Measurements from ENCODE around the gene DYRK1A.

The DYRK1A gene

DNA sequence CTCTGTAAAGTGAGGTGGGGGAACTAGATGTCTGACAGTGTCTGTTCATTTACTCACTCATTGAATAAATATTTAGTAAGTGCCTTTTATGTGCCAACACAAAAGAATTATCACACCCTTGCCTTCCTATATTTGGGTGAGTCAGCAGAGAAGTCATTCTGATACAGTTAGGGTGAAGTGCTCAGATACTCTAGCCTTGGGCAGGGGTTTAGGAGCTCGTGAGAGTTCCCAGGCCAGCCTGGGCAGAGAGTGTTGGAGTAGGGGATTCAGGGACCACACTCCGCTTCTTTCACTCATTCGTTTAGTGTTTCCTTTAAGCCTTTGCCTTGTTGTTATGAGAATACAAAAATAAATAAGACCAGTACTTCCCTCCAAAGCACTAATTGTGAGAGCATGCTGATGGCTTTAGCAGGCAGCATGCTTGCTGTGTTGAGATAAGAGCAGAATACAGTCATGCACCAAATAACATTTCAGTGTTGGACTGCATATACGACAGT, 83.9 kb downstream of the DYRK1A start:
- no peak for DNase-seq (ENCODE audit: low spot score)

GRCh38 chr21:37451446-37451845, 84.9 kb downstream of the DYRK1A start:
- DNase-seq (ENCODE audit: low spot score): no peak

DNA sequence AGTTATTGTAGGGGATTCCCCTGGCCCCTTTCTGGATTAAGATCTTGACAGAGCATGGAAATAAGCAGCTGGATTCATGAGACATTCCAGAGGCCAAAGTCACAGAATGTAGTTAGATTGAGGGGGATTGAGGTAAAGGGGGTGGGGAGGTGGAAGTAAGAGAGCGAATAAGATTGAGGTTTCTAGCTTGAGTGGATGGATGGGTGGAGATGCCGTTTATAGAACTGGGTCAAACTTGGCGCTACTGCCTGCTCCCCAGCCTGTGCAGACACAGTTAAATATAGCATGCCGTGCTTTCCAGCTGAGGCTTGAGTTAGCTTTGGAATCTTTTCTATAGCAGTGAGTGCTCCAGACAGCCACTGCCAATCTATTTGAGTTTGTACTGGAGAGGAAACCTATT, 85.7 kb downstream of the DYRK1A start:
- DNase-seq (ENCODE audit: low spot score): peak; percentile 78

- DNase-seq (ENCODE audit: low spot score): no peak
These were observed 86.8 kb downstream of the DYRK1A start for GRCh38 chr21:37453350-37453749.

DNA sequence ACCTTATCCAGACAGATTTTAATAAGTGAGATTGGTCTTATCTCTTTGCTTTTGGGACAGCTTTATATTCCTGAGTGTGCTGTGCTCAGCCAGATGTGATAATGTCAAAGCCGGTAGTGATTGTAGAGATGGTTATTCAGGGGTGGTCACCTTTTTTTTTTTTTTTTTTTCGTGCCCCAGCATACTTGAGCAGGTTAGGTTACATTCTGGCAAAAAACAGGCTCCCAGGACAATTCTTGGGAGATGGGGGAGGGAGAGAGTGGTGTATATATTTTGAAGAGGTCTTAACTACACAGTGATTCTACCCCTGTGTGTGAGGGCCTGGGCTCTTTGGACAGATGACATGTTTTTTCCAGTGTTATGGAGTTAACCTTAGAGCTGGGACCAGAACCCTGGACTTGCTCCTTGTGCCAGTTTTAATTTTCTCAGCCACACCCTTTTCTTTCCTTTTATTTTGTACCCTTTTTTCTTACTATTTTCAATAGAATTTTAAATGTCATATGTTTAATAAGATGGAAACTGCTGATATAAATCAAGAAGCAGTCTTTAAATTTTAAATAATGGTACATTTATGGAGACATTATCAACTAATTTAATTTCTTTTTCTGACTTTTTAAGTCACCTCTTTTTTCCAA, 88.4 kb downstream of the DYRK1A start:
- DNase-seq (ENCODE audit: low spot score): no peak

DNA sequence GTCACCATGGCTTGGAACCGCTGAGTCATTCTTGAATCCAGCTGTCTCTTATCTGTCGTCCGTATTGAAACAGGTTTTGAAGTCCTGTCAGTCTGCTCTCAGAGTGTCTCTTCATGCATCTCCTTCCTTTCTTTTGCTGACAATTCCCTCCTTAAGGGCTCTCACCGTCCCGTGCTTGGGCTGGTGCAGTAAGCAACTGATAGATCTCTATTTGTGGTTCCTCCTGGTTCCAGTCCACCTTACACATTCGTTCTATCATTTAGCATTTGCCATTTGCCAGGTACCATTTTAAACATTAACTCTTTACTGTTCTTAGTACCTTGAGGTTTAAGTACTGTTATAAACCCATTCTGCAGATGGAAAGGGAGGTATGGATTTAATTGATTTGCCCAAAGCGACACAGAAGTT, 88.9 kb downstream of the DYRK1A start:
- no peak for DNase-seq (ENCODE audit: low spot score)

DNA sequence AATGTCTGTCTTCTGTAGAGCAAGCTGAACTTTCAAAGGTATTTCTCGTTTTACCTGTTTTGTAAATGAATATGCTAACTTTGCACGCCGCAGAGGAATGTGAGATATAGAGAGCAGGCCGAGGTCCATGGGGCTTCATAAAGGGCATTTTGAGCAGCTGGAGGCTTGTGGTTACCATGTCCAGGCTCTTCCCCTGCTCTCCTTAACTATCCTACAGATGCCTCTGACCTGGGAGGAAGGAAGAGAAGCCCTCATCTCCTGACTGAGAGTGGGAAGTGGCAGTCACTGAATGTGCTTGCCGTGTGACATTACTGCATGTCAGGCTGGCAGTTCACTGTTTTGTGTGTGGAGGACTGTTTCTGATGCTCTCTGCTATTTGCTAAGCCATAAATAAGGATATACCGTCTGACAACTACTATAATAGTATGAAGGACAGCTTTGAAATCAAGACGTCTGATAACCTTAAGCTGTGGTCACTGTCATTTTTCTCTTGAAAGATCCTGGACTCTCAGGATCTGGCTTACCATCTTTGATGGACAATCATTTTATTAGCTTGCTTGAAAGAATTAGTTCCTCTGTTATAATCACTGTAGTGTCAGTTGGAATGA, 92.2 kb downstream of the DYRK1A start:
- DNase-seq (ENCODE audit: low spot score): no peak

- DNase-seq (ENCODE audit: low spot score): peak; percentile 54
These were observed 93.0 kb downstream of the DYRK1A start for GRCh38 chr21:37459575-37459974.

GRCh38 chr21:37460196-37460595, 93.6 kb downstream of the DYRK1A start:
- DNase-seq (ENCODE audit: low spot score): no peak

DNA sequence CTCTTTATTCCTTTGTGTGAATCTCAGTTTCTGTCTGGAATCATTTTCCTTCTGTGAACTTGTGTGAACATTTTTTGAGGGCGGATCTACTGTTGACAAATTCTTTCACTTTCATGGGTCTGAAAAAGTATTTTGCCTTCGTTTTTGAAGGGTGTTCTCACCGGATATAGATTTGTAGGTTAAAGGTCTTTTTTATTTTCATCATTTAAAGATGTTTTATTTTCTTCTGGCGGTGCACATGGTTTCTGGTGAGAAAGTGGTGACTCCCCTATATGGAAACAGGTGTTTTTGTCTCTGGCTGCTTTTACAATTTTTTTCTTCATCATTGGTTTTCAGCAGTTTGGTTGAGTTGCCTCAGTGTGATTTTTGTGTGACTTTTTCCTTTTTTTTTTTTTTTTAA, 94.9 kb downstream of the DYRK1A start:
- no peak for DNase-seq (ENCODE audit: low spot score)

DNA sequence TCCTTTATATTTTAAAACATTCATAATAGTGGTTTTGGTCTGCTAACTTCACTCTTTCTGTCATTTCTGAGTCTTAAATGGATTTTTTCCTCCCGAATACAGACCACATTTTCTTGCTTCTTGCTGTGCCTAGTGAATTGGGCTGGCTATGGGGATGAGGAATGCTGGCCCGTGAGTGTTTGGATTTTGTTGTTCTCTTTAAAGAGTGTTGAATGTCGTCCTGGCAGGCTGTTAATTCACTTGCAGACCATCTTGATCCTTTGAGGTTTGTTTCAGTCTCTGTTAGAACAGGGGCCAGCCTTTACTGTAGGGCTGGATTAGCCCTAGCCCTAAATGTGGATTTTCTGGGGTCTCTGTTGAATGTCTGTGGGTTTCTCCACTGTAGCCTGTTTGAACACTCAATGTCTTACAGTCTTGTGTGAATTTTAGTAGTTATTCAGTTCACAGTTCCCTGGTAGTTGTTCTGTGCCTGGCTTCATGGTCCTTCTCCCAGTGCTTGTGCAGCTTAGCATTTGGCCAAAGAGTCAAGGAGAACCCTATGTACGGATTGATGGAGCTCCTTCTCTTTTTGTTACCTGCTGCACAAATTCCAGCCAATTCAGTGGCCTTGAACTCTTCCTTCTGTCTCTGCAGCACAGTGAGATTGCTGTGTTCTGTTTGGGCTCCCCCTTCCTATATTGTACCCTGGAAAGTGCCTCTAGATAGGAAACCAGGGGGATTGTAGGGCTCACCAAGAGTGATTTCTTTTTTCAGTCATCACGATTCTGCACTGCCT, 95.7 kb downstream of the DYRK1A start:
- no peak for DNase-seq (ENCODE audit: low spot score)

- peak; percentile 27 for DNase-seq (ENCODE audit: low spot score)
These were observed 96.7 kb downstream of the DYRK1A start for GRCh38 chr21:37463083-37463801.

GRCh38 chr21:37467082-37467481, 100.5 kb downstream of the DYRK1A start:
- DNase-seq (ENCODE audit: low spot score): no peak

DNA sequence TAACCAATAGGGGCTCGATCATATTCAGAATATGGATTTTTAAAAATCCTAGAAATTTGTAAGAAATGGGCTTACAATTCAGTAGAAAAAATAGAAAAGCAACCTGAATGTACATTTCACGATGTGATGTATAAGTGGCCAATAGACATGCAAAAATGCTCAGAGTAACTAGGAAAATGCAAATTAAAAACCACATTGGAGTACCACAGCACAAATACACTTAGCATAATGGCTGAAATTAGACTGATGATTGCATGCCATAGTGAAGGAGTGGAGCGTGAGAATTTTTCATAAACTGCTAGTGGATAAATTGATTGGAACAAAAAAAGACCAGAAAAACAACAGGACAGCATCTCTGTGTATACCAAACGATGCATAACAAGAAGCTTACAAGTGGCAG, 102.3 kb downstream of the DYRK1A start:
- DNase-seq (ENCODE audit: low spot score): no peak

- DNase-seq (ENCODE audit: low spot score): no peak
These were observed 102.9 kb downstream of the DYRK1A start for GRCh38 chr21:37469441-37469840.

- no peak for DNase-seq (ENCODE audit: low spot score)
These were observed 106.0 kb downstream of the DYRK1A start for GRCh38 chr21:37472581-37472980.

DNA sequence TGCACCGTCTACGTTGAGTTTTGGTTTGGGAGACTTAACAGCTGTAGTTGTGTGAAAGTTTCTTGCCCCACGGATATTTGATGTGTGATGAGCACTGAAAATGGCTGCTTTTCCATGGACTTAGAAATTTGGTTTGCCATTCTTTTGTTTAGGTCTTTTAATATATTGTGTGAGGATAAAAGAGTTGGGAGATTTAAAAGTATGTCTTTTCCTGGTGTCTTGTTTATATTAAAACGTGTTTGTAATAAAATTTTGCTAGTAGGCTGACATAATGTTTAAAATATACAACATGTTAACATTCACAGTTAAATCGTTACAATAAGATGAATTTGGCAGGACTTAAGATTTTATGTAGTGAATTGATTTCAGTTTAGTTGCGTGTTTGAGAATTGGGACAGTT, 106.9 kb downstream of the DYRK1A start:
- DNase-seq (ENCODE audit: low spot score): no peak

DNA sequence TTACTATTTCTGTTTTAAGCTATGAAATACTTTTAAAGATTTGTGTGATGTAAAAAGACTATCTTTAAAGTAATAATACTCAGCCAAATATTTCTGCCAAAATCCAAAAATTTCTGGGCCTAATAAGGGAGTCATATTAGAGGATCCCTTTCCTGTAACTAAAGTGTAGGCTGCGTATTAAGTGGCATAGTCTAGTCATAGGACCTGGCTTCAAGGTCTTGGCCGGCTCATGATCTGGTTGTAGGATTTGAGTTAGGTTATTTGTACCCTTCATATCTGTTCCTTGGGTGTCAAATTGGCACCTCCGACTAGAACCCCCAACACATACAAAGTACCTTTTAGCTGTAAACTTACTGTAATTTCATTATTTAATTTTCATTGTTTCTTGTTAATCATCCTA, 107.8 kb downstream of the DYRK1A start:
- no peak for DNase-seq (ENCODE audit: low spot score)

DNA sequence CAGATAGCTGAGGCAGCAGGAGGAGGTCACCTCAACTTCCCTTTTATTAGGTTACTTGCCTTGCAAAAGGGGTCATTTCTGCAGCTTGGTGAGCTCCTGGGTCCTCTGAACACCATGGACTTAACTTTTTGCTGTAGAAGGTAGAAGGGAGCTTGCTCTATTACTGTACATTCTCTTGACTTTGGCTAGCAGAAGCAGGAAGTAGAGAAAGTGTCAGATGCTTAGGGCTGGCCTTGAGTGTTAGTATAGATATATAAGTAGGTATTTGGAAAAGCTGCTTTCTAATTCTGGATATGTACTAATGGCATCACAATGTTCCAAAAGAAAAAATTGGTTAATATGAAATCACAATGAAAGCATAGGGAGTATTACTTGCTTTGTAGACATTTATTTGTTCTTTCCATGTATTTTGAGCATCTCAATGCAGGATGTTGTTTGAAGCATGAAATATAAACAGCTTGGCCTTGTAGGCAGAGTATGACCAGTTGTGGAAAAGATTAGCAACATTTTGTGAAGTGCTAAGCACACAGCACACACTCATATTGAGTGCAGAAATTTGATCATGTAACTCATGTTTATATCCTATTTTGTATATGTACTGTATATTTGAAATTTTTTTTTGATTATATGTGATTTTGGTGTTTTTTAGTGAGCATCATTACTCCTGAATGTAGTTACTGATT, 108.8 kb downstream of the DYRK1A start:
- DNase-seq (ENCODE audit: low spot score): no peak

DNA sequence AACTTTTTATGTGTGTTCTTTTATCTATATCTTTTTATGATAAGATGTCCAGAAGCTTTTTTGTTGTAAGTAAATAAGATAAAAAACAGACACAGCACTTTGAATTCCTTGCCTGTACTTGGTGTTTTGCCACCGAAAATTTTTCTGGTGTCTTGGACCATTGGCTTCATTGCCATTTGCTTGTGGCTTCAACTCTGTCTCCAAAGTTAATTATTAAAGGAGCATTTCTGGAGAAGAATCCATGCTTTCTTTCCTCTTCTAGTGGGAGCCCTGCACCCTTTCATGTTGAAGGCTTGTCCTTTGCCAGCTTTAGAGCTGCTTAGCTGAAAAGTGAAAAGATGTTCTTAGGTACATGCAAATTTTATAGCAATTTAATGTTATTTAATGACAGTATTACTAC, 112.2 kb downstream of the DYRK1A start:
- DNase-seq (ENCODE audit: low spot score): no peak

DNA sequence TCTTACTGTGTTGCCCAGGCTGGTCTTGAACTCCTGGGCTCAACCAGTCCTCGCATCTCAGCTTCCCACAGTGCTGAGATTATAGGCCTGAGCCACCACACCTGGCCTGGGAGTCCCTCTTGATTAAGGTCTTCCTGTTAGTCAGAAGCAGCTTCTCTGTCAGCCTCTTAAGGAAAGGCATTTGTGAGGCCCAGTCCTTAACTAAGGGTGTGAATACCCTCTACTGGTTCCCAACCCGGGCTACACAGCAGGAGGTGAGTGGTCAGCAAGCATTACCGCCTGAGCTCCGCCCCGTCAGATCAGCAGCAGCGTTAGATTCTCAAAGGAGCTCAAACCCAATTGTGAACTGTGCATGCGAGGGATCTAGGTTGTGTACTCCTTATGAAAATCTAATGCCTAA, 117.2 kb downstream of the DYRK1A start:
- no peak for DNase-seq (ENCODE audit: low spot score)

Data from hepatic stellate cell (primary cell).